Measurements from ENCODE around the gene ADAM12. TPM values are rescaled to one million over a fixed set of nuclear protein-coding genes. Genes with fewer than 3 reads are reported as not detected.

ADAM12 gene
- total RNA-seq, 1 experiment from 2014 or later: not detected

GRCh38 chr10:126133906-126134656, 254.2 kb downstream of the ADAM12 start:
- Histone ChIP-seq H3K4me3 (replicated peaks in 1 of 2; ENCODE audit: low read depth in 1 of 2, low read length in 2 of 2) (no peak overlapping the region), H3K79me2 (ENCODE audit: insufficient read depth, low read length) (no peaks in the 10 kb centered on the region), H3K27ac (ENCODE audit: low read depth, low read length) (no peak overlapping the region), H3K36me3 (ENCODE audit: control insufficient read depth in 1 of 2, insufficient read depth in 2 of 2, low read length in 2 of 2) (no peaks in the 10 kb centered on the region), H3K9me2 (ENCODE audit: insufficient read depth) (no peaks in the 10 kb centered on the region), H2AFZ (ENCODE audit: low read depth, low read length, poor library complexity, severe bottlenecking) (no peak overlapping the region), H3K9ac (ENCODE audit: low read length) (no peak overlapping the region), H4K20me1 (ENCODE audit: insufficient read depth) (no peaks in the 10 kb centered on the region), H3K27me3 (ENCODE audit: insufficient read depth, low read length) (no peaks in the 10 kb centered on the region), H3K9me3 (ENCODE audit: control insufficient read depth in 1 of 2, insufficient read depth in 1 of 2, low read depth in 1 of 2, low read length in 2 of 2) (no peaks in the 10 kb centered on the region), H3K4me2 (ENCODE audit: low read length) (no peak overlapping the region), H3K4me1 (ENCODE audit: control insufficient read depth in 1 of 2, insufficient read depth in 2 of 2, low read length in 2 of 2) (no peaks in the 10 kb centered on the region)
- intact Hi-C loops (cut with micrococcal nuclease): no loop called here
- ChIA-PET CTCF (no interaction called here), RAD21 (ENCODE audit: low non-redundant PET in 1 of 2, low total read pairs in 2 of 2, uncharacterized antibody in 2 of 2, unreplicated experiment in 2 of 2) (no interaction called here), POLR2A (no interaction called here)
- BruUV-seq (replicated peaks): no TSS peak
- no peak for TF ChIP-seq JUND (IDR thresholded peaks at IDR 0.05)
- no peak for TF ChIP-seq ZFX (IDR thresholded peaks at IDR 0.05)
- no peak for TF ChIP-seq CEBPB (IDR thresholded peaks at IDR 0.05; ENCODE audit: low read depth)
- no peak for TF ChIP-seq ZBTB33 (IDR thresholded peaks at IDR 0.05; ENCODE audit: extremely low read depth, insufficient replicate concordance, low read length)
- TF ChIP-seq EGR1 (IDR thresholded peaks at IDR 0.05; ENCODE audit: low read depth): no peak
- no peak for TF ChIP-seq SRF (IDR thresholded peaks at IDR 0.05; ENCODE audit: low read depth)
- TF ChIP-seq, protein P1, sequence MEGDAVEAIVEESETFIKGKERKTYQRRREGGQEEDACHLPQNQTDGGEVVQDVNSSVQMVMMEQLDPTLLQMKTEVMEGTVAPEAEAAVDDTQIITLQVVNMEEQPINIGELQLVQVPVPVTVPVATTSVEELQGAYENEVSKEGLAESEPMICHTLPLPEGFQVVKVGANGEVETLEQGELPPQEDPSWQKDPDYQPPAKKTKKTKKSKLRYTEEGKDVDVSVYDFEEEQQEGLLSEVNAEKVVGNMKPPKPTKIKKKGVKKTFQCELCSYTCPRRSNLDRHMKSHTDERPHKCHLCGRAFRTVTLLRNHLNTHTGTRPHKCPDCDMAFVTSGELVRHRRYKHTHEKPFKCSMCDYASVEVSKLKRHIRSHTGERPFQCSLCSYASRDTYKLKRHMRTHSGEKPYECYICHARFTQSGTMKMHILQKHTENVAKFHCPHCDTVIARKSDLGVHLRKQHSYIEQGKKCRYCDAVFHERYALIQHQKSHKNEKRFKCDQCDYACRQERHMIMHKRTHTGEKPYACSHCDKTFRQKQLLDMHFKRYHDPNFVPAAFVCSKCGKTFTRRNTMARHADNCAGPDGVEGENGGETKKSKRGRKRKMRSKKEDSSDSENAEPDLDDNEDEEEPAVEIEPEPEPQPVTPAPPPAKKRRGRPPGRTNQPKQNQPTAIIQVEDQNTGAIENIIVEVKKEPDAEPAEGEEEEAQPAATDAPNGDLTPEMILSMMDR (IDR thresholded peaks at IDR 0.05 in 2 of 3, conservative IDR thresholded peaks at IDR 0.05 in 1 of 3; ENCODE audit: borderline replicate concordance in 1 of 3, insufficient read depth in 1 of 3, low read depth in 2 of 3, low read length in 2 of 3): no peak
- TF ChIP-seq YY1 (IDR thresholded peaks at IDR 0.05; ENCODE audit: extremely low read depth, insufficient replicate concordance, low read depth, low read length): no peak
- TF ChIP-seq SIN3A (IDR thresholded peaks at IDR 0.05; ENCODE audit: low read depth): no peak
- TF ChIP-seq ELF1 (IDR thresholded peaks at IDR 0.05; ENCODE audit: borderline replicate concordance, low read depth): no peak
- TF ChIP-seq CBX3 (IDR thresholded peaks at IDR 0.05; ENCODE audit: low read depth): no peak
- TF ChIP-seq POLR2AphosphoS5 (IDR thresholded peaks at IDR 0.05; ENCODE audit: low read depth, low read length): no peak
- TF ChIP-seq EZH2phosphoT487 (IDR thresholded peaks at IDR 0.05; ENCODE audit: borderline replicate concordance): no peak
- no peak for TF ChIP-seq SP1 (IDR thresholded peaks at IDR 0.05; ENCODE audit: low read depth)
- no peak for ATAC-seq
- DNase-seq (ENCODE audit: low read depth, low spot score): no peak
